GM19467 (cell line): ENCODE results near the gene COG5.

Experiments used
- ATAC-seq: cut with Tn5 transposase; IDR thresholded peaks from one replicate; pipeline ENCODE4 v1.9.1; 2021; ENCODE audit warnings: mild to moderate bottlenecking, moderate library complexity; ENCODE audit not compliant: unreplicated experiment

COG5 gene

GRCh38 chr7:107396081-107396480 lies 167.6 kb downstream of the COG5 start:
- ATAC-seq = no peak

- no peak for ATAC-seq
Measured at GRCh38 chr7:107394831-107395230, 168.9 kb downstream of the COG5 start.

DNA sequence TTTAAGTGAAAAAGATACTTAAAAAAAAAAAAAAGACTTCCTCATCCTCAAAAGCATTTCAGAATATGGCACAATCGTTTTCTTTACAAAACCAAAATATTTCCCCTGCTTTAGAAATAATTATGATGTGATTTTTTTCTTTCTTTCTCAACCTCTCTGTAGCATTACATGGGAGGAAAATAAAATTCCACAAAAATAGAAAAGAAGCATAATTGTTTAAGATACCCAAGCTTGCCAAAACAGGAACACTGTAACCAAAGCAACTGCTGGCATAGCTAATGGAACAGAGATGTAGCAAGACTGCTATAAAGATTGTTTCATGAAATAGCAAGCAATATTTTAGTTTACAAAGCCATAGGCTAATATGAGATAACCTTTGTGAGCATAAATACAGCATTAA lies 169.4 kb downstream of the COG5 start:
- ATAC-seq = no peak

DNA sequence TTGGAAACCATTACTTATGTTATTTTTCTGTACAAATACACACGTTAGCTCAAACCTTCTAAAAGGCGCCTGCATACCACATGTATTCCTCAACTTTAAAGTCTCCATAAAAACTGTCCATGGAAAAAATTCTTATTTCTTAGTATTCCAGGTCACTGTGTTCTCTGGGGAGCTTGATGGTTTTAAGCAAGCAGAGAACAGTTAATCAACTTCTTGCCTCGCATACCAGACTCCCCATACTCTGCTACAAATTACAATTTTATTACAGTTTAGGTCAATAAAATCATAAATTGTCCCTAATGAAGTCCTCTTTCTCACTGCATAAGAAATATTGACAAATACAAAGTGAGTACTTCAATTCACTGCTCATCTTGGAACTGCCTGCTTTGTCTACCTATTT lies 170.9 kb downstream of the COG5 start:
- no peak for ATAC-seq

- no peak for ATAC-seq
Measured at GRCh38 chr7:107390916-107391315, 172.8 kb downstream of the COG5 start.

DNA sequence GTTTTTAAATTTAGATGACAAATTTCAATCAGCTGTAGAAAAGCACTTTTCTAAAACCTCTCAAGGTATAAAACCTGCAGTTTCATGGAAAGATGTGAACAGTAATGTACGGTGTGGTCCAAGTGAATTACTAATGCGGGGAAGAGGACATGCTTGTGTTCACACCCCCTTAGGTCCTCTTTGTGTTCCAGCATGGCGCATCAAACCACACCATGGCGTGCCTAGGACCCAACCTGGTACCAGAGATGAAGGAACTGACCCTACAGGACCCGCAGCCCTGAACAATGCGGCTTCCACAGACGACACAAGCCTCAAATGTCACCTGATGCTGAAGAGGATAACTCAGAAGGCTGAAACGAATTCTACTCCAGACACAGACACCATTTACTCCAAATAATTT lies 175.1 kb downstream of the COG5 start:
- no peak for ATAC-seq

- ATAC-seq = no peak
Measured at GRCh38 chr7:107387573-107388219, 176.0 kb downstream of the COG5 start.

GRCh38 chr7:107387128-107387527 lies 176.6 kb downstream of the COG5 start:
- no peak for ATAC-seq

DNA sequence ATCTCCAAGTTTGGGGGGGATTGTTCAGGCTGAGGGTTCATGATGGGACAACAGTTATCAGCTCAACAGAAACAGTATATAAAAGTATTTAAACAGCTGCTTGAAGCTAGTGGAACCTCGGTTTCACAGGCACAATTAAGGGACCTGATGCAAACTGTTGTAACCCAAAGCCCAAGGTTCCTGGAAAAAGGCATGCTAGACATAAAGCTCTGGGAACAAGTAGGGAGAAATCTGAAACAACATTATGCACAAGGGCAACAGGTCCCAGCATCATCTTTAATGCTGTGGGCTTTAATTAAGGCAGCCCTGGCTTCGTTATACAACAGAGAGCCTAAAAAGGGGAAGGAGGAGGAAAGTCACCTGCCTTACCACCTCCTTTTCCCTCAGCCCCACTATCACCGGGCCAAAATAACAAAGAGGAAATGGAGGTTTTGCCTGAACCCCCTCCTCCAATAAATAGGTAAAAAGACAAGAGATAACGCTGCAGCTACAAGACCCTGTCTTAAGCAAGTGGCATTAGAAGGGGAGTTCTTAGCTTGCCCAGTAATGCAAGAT lies 177.1 kb downstream of the COG5 start:
- ATAC-seq = no peak

DNA sequence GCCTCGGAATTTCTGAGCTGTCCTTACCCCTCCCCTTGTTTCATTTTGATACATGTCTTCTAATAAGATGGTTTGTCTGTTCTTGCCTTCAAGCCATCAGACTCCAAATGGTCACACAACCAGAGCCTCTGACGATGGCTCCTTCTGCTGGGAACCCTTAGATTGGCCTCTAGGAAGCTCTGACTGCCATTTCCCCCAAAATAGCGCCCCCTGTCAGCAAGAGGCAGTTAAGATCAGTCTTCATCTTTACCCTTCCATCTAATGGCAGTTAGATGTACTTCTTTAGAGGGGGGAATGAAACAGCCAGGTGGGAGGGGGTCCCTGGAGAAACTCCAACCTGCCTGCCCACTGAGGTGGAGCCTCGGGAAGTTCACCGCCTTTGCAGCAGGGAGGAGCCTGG lies 179.7 kb downstream of the COG5 start:
- no peak for ATAC-seq

- ATAC-seq = no peak
Measured at GRCh38 chr7:107383203-107383602, 180.5 kb downstream of the COG5 start.

DNA sequence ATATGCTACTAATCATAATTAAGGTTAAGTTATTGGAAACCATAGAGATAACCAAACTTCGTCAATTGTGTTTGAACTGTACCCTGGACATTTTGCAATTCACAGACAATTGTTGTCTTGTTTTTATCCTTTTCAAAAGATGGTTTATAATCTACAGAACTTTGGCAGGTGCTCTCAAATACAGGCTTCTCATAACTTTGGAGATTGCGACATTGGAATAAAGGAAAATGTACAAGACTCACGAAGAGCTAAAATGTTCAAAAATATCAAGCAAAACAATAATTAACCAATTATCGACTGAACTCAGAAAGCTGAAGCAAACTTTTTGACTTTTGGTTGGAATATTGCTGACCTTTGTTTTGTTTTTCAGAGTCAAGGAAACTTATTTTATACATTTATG lies 182.3 kb downstream of the COG5 start:
- ATAC-seq = no peak

GRCh38 chr7:107373354-107373753 lies 190.4 kb downstream of the COG5 start:
- no peak for ATAC-seq

DNA sequence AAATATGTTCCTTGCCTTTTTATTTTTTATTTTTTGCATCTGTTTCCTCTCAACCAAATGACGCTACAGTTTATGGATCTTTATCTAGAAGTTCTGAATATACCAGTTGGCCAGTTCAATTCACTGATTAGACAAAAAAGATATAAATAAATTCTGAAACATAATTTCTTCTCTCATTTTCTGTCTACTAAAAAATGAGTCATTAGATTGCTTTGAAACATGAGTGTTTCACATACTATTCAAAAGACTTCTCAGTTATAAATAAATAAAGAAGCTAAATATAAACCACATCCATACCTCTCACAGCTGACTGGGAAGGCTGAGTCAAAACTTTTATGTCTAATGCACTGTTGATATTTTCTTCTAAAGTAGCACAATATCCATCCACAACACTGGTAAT lies 191.4 kb downstream of the COG5 start:
- ATAC-seq = no peak

GRCh38 chr7:107370816-107371215 lies 192.9 kb downstream of the COG5 start:
- no peak for ATAC-seq

GRCh38 chr7:107364787-107365186 lies 198.9 kb downstream of the COG5 start:
- no peak for ATAC-seq

DNA sequence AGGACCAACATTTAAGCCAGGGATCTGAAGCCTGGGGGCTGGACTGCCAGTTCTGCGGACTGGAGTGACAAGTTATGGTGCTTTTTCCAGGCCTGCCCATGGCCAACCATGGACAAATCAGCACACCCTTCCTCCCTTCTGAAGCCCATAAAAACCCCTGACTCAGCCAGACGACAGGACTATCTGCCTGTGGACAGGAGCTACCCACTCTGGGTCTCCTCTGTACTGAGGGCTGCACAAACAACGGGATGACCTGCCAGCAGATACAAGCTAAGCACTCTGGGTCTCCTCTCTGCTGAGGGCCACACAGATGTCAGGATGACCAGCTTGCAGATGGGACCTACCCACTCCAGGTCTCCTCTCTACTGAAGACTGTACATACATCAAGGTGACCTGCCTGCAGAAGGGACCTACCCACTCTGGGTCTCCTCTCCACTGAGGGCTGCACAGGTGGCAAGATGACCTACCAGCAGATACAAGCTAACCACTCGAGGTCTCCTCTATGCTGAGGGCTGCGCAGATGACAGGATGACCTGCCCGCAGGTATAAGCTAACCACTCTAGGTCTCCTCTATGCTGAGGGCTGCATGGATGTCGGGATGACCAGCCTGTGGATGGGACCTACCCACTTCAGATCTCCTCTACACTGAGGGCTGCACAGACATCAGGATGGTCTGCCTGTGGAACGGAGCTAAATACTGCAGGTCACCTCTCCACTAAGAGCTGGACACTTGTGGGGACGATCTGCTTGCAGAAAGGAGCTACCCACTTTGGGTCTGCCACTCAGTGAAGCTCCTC lies 204.0 kb downstream of the COG5 start:
- ATAC-seq = no peak

DNA sequence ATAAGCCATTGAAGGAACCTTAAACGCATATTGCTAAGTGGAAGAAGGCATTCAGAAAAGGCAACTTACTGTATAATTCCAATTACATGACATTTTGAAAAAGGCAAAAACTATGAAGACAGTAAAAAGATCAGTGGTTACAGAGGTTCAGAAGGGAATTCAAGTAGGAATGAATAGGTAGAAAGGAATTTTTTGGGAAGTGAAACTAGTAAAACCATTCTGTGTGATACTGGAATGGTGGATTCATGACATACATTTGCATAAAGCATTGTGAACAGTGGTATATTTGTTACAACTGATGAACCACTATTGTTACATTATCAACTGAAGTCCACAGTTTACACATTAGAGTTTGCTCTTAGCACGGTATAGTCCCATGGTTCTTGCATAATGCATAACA lies 208.1 kb downstream of the COG5 start:
- no peak for ATAC-seq

DNA sequence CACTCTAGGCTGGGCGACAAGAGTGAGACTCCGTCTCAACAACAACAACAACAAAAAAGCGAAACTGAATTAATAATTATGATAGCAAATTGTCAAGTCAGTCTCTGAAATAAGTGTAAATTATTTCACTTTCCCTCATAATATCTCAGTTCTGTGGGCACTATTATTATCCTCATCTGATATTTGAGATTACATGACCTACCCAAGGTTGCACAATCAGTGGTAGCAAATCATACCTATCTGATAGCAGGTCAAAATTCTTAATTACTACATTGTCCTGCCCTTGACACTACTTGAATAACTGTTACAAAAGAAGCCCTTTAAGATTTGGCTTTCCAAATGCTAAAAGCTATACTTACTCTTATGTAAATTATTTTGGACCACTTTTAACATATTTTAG lies 209.1 kb downstream of the COG5 start:
- ATAC-seq = no peak

DNA sequence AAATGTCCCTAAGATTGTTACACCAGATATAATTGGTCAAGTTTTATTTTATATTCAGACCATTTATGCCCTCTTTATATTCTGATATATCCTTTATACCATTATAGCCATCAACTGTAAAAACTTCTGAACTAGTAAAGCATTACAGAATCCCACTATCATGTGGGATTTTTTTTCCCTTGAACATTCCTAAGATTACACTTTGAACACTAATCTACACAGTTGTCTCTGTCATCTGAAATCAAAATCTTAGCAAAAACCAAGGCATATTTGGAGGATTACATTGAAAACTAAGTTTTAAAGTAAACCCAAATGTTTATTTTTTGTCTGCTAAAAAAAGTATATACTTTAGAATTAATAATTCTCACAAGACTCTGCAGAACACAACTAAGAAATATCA lies 210.0 kb downstream of the COG5 start:
- no peak for ATAC-seq

- ATAC-seq = no peak
Measured at GRCh38 chr7:107345898-107346297, 217.8 kb downstream of the COG5 start.

- no peak for ATAC-seq
Measured at GRCh38 chr7:107344799-107345198, 218.9 kb downstream of the COG5 start.
